Measurements from ENCODE around the gene DIAPH3. TPM values are rescaled to one million over a fixed set of nuclear protein-coding genes. Genes with fewer than 3 reads are reported as not detected.

The DIAPH3 gene
- total RNA-seq, 4 donors from 2014 or later, result 0.27 to 3.9 (median 2.1) TPM

DNA sequence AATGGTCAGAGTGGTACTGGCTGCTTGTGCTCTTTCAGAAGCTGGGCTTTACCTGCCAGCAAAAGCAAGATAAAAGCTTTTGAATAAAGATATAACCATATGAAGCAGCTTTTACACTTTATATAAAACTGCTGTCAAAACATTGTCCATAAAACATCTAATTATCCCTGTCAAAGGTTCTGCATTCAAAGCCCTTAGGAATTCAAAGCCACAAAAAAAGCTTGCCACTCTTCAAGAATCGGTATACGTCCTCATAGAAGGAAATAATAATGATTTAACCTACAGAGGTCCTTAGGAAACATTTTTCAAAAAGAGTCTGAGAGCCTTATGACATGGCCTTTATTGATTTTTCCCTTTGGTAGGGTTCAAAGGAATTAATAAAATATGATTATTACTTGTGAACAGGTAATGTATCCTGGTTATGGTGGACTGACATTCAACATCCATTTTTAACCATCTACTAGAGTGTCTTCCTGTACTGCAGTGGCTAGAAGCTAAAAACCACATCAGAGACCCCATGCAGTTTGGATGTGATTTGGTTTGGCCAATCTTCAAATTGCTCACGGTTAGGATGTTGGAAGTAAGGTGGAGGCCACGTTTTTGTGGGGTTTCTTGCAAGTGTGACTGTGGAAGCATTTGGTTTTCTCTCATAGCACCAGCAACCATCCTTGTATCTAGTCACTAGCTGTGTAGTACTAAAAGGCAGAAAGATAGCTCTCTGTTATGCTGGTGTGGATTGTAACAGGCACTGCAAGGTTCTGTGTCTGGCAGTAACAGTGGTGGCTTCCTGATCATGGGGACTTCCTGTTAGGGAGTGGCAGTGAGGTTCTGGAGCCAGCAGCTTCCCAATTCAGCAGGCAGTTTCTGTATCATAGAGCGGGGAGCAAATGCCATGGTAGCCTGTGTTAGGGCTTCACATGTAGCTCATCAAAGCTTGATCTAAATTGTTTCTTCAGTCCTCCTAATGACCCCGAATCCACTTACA is 441.5 kb downstream of the DIAPH3 start:
- TF ChIP-seq, protein P1, sequence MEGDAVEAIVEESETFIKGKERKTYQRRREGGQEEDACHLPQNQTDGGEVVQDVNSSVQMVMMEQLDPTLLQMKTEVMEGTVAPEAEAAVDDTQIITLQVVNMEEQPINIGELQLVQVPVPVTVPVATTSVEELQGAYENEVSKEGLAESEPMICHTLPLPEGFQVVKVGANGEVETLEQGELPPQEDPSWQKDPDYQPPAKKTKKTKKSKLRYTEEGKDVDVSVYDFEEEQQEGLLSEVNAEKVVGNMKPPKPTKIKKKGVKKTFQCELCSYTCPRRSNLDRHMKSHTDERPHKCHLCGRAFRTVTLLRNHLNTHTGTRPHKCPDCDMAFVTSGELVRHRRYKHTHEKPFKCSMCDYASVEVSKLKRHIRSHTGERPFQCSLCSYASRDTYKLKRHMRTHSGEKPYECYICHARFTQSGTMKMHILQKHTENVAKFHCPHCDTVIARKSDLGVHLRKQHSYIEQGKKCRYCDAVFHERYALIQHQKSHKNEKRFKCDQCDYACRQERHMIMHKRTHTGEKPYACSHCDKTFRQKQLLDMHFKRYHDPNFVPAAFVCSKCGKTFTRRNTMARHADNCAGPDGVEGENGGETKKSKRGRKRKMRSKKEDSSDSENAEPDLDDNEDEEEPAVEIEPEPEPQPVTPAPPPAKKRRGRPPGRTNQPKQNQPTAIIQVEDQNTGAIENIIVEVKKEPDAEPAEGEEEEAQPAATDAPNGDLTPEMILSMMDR (IDR thresholded peaks at IDR 0.05), result no peak
- TF ChIP-seq POLR2A (IDR thresholded peaks at IDR 0.05), result no peak
- 75 to 79% methylated on average over 6 of the region's 6 CpGs for WGBS, 2 donors
- no peak for DNase-seq (ENCODE audit: low spot score in 2 of 2)
- H3K4me3 ChIP-seq (ENCODE audit: low read depth, poor library complexity, severe bottlenecking), result no peak overlapping the region
- intact Hi-C loops (cut with DNase I; ENCODE audit: low total_unique reads), result no loop called here

DNA sequence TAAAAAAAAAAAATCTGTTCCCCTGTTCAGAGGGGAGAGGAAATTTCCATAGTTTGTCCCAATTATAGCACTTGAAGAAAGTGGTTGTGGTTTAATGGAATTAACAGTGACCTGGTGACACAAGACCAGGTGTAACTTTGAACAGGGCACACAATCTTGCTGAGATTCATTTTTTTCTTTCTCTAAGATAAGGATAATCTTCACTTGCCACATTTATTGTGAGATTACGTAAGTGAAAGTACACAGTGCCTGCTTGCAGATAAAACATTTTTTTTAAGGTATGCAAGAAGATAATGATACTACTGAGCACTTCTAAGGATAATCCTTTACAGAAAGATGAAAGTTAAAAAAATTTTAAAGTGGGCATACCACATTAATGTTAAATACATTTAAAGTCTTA is 448.1 kb downstream of the DIAPH3 start:
- 96 to 100% methylated on average over 1 of the region's 1 CpG for WGBS, 2 donors

DNA sequence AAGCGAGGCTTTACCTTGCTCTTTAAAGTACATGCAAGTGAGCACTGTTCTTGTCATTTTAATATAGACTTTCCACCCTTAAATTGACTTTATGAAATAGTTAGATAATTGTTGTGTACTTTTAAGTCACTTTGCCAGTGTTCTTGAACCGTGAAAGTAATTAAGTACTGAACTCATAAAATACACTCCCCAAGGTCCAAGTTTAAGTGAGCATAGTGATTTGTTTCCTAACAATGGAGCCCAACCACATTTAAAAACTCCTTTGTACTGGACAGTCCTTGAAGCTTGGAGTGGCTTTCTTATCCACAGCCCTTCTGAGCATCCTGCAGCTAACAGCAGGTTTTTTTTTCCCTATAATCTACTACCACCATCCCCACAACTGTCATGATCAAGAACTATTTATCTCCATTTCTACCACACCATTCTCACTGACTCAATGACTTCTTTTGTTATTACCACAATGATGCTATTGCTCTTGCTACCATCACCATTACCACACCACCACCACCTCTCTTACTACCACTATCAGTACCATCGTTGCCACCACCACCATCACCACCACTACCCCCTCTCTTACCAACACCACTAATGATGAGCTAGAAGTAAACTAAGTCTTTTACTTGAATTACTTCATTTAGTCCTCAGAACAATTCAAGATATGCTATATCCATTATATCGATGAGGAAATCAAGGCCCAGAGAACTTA is 452.6 kb downstream of the DIAPH3 start:
- intact Hi-C loops (cut with DNase I; ENCODE audit: low total_unique reads), result no loop called here
- 73 to 77% methylated on average over 4 of the region's 4 CpGs for WGBS, 2 donors
- DNase-seq (ENCODE audit: low spot score in 2 of 2), result no peak
- H3K4me3 ChIP-seq (ENCODE audit: low read depth, poor library complexity, severe bottlenecking), result no peak overlapping the region
- TF ChIP-seq, protein P1 (IDR thresholded peaks at IDR 0.05), result no peak
- TF ChIP-seq POLR2A (IDR thresholded peaks at IDR 0.05), result no peak

More for the DNA sequence above, 448.1 kb downstream of the DIAPH3 start:
- no peak overlapping the region for H3K4me3 ChIP-seq (ENCODE audit: low read depth, poor library complexity, severe bottlenecking)
- DNase-seq (ENCODE audit: low spot score in 2 of 2), result no peak
- intact Hi-C loops (cut with DNase I; ENCODE audit: low total_unique reads), result no loop called here
- TF ChIP-seq, protein P1 (IDR thresholded peaks at IDR 0.05), result no peak
- TF ChIP-seq POLR2A (IDR thresholded peaks at IDR 0.05), result no peak

DNA sequence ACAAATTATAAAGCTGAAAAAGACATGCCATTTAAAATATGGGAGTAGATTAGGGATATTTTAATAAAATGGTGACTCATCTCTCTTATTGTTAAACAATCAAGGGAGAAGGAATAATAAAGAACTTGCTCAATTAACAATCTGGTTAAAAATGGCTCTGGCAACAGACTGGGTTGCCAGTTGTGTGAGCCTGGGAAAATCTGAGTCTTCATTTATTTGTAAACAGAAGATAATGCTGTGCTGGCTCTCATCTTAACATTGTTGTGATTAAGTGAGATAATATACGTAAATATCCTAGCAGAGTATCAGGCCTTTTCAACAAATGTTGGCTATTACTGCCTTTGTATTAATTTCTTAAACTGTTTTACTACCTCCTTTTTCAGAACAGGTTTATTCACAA is 453.3 kb downstream of the DIAPH3 start:
- WGBS, 2 donors, result 92 to 94% methylated on average over 1 of the region's 1 CpG
- TF ChIP-seq, protein P1 (IDR thresholded peaks at IDR 0.05), result no peak
- no peak for TF ChIP-seq POLR2A (IDR thresholded peaks at IDR 0.05)
- intact Hi-C loops (cut with DNase I; ENCODE audit: low total_unique reads), result no loop called here
- H3K4me3 ChIP-seq (ENCODE audit: low read depth, poor library complexity, severe bottlenecking), result no peak overlapping the region
- DNase-seq (ENCODE audit: low spot score in 2 of 2), result no peak

DNA sequence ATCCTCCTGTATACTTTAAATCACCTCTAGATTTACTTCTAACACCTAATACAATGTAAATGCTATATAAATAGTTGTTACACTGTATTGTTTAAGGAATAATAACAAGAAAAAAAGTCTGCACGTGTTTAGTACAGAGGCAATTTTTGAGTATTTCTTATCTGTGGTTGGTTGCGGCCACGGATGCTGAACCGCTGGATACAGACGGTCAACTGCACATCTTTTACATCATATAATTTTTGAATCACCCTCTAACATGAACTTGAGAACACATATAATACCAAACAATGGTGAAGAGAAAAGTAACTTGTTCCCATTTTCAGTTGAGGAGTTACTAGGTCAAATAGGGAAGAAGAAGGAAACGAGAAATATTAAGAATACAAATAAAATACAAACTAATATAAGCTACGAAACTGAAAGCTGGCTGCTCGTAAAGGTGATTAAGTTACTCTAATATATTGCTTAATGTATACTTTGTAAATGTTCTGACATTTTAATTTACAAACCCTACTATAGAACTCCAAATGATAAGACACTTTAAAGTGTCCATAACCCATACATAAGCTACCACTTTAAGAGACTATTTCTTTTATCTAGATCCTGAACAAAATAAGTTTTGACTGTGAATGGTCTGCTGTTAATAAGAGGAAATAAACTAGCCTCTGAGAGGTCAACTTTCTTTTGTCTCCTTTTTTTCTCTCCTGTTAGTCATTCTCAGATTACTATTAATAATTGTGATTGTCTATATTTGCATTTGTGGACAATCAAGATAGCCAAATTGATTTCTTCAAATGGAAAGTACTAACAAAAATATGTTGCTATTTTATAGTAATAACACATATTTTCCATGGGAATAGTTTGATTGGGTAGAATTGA is 457.4 kb downstream of the DIAPH3 start:
- intact Hi-C loops (cut with DNase I; ENCODE audit: low total_unique reads), result no loop called here
- H3K4me3 ChIP-seq (ENCODE audit: low read depth, poor library complexity, severe bottlenecking), result no peak overlapping the region
- WGBS, 2 donors, result 93 to 95% methylated on average over 8 of the region's 8 CpGs
- no peak for DNase-seq (ENCODE audit: low spot score in 2 of 2)
- TF ChIP-seq, protein P1 (IDR thresholded peaks at IDR 0.05), result no peak
- TF ChIP-seq POLR2A (IDR thresholded peaks at IDR 0.05), result no peak

Measured in lower leg skin (tissue), 4 donors.